ENCODE data around the gene AFAP1L2.
"Not testable (repeated sequence)": the region's sequence is repeated elsewhere in the genome, so short reads cannot be mapped to it uniquely, and the experiment has no call there.

Gene AFAP1L2

DNA sequence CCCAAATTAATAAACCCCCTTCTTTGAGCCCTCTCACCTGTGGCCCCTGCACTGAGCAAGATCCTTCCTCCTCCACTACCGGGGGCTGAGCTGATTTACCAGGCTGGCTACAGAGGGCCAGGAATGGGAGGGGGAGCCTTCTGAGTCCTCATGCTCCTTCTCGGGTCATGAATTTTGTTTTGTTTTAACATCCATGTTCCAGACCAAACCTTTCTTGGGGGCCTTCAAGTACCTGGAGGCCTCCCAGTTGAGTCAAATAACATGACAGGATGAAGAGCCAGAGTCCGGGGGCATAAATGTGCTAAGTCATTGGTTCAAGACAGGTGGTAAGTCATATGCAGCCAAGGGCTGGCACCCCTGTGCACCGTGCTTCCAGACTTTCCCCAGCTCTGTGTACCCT is 39.6 kb downstream of the AFAP1L2 start:
- in situ Hi-C loops (cut with MboI; ENCODE audit: low sequenced_read_pairs), result no loop called here

DNA sequence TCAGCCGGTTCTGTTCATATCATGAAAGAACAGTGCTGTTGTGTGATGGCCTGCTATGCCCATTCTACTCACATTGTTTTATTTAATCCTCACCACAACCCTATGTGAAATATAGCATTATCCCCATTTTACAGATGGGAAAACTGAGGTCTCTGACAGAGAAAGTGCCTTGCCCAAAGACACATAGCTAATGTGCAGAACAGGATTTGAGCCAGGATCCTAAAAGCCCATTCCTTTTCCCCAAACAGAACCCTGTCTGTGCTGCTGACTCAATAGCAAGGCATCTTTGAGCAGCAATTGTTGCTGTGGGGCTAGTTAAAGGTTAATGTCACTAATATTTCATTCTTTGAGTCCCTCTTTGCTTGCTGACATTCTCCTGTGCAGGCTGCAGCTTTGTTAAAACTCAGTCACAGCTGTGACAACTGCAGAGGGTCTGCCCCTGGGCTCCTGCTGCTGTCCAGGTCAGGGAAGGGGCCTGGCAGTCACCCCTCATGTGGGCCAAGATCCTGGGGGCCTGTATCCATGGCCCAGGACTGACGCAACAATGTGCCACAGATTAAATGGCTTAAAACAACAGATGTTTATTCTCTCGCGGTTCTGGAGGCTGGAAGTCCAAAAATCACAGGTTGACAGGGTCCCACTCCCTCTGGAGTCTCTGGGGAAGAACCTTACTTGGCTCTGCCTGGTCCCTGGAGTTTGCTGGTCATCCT is 40.4 kb downstream of the AFAP1L2 start:
- in situ Hi-C loops (cut with MboI; ENCODE audit: low sequenced_read_pairs), result no loop called here

DNA sequence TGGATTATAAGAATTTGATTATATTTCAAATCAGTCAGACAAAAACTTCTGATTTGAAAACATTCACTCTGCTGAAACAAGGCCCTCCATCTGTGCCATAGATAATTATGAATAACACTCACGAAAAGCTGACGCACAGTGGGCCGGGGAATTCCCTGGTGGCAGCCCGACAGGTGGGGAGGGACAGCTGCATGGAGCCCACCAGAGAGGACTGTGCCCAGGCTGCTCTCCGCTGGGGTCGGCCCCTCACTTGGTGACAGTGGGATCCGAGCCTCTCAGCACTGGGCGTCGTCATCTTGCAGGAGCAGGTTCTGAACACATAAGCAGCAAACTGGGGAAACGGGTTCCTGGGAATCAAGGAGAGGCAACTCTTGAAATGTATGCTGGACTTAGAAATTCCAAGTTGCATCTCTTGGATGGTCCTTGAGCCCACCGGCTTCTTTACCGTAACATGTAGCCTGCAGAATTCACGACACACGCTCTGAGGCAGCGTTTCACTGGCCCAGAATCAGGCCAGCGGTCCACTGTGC is 41.4 kb downstream of the AFAP1L2 start:
- in situ Hi-C loops (cut with MboI; ENCODE audit: low sequenced_read_pairs), result no loop called here

DNA sequence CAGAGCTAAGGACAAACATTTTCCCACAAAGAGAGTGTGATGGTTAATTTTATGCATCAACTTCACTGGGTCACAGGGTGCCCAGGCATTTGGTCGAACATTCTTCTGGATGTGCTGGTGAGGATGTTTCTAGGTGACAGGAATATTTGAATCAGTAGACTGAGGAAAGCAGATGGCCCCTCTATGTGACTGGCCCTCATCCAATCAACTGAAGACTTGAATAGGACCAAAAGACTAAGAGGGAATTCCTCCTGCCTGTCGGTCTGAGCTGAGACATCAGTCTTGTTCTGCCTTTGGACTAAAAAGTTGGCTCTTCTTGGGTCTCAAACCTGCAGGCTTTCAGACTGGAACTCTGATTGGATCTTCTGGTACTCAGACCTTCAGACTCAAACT is 44.4 kb downstream of the AFAP1L2 start:
- in situ Hi-C loops (cut with MboI; ENCODE audit: low sequenced_read_pairs), result no loop called here

DNA sequence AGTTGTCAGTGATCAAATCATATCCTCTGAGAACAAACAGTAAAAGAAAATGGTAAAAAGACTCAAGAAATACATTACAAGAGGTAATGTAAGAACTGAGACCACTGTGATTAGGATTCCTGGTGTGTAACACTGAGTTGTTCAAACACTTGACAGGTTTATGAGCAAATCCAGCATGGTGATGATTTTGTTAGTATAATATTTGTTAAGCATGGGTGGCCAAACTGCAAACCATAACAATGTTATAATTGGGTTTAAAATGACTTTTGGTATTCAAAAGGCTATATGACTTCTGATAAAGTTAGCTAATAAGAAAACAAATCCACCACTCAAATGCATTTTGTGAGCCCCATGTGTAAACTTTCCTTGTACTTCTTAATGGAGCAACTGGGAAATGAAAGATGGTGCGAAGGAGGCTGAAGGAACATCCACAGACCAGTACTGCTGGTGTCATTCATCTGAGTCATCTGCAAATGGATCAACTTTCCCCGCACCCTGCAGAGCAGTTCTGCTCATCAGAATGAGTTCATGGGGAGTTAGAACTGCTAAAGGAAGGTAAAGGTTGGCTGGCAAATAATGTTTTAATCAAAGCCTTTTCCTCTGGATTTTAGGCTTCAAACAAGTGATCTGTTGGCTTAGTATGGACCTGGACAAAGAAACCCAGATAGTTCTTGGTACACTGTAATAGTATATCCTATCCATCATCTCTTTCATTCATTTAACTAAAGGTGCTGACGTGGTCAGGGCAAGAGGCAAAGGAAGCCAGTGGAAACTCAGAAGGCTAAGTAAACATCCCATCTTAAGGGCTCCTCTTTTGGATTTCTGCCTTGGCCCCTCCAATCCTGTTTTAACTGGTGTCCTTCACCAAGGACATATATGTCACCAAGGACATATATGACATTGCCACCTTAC is 45.0 kb downstream of the AFAP1L2 start:
- in situ Hi-C loops (cut with MboI; ENCODE audit: low sequenced_read_pairs), result no loop called here

DNA sequence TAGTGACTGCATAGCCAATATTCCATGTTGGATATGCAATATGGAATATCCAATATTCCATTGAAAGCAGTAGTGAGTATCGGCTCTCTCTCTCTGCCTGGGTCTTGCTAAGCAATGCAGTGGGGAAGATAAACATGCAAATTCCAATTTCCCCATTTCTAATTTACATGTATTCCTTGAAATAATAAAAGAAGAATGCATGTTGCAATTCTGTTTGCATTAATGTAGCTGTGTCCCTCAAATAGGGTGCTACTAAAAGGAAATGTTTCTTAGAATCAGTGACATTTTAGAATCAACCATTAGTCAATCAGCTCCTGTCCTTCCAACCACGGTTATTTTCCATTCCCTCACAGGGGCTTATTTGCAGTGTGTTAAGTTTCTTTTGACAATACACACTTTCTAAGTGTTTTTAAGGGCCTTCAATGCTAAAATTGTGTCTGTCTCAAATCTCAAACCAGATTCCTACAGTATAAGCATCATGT is 46.7 kb downstream of the AFAP1L2 start:
- in situ Hi-C loops (cut with MboI; ENCODE audit: low sequenced_read_pairs), result no loop called here

DNA sequence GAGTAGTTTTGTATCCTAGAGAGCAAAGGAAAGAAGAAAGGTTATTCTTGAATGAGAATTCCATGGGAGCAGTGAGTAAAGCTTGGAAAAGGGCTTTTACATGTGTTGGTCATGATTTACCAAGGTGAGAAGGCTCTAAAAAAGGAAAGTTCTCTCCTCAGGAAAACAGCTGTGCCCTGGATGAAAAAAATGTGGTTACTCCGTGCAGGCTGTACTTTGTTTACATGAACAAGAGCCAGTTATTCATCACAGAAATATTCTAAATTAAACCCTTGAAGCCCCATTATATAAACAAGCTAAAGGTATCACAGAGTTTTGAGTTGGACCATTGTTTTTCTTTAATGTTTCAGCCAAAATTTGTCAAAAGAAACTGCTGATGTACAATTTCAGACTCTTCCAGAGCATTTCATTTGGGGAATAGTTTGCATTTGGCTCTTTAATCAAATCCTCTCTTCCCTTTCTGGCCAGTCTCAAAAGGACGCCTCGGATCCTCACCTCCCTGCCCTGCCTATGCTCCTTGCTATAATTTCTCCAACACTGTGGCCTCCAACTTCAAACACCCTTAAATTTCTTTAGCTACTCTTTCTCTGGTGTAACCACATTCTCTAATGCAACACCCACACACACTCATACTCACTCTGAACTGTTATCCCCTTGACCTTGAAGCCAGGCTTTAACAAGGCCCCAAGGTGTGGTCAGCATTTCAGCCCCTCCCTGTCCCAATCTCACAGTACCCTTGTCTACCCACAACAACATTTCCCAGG is 47.4 kb downstream of the AFAP1L2 start:
- in situ Hi-C loops (cut with MboI; ENCODE audit: low sequenced_read_pairs), result no loop called here

DNA sequence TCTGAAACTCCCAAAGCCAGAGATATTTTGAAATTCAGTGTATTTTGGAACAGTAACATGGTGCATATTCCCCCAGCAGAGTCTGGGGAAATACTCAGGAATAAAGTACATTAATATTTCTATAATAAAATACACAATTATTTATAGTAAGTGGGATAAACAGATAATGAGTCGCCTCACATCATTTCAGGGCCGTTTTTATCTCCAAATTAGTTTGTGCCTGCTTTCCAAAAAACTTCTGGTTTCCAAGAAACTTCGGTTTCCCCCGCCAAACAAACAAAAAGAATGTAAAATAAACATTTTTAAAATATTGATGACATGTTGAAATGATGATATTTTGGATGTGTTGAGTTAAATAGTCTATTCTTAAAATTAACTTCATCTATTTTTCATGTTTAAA is 48.2 kb downstream of the AFAP1L2 start:
- in situ Hi-C loops (cut with MboI; ENCODE audit: low sequenced_read_pairs), result no loop called here

DNA sequence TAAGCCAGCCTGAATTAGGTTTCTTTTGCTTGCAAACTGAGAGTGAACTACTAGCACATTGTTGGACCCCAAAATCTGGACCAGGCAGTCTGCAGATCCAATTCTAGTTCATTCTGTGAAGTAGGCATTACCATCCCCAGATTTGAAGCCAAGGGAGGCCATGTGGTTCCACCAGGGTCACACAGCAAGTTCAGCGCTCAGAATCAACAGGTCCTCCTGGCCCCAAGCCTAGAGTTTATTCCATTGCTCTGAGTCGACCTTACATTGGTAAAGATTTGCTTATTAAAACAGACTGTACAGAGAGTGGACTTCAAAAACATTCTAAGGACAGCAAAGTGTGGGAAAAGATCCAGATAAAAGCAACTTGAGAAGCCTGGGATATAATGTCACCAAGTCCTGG is 50.9 kb downstream of the AFAP1L2 start:
- in situ Hi-C loops (cut with MboI; ENCODE audit: low sequenced_read_pairs), result no loop called here

DNA sequence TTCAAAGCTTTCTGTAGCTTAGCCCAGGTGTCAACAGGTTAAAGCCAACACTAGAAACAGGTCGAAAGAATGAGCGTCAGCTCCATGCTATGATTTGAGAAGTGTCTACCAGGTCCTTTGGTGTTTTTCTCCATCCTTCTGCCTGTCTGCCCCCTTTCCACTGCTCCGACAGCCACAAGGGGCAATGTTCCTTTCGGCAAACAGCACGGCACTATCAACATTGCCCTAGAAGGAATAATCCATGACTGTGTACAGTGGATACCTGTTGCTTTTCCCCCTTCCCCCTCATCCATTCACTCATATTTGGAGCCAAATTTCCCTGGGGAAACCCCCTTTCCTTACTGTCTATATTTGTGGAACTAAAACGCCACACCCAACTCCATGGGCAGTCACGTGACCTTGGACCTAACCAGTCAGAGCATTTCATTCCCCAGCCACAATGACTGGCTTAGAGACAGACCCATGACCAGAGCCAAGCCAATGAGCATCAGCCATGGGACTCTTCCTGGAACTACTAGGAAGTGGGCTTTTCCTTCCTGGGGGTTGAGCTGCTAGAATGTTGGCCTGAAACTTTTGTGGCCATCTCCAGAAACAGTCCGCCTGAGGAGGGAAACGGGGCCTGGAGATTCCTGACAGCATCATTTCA is 51.5 kb downstream of the AFAP1L2 start:
- in situ Hi-C loops (cut with MboI; ENCODE audit: low sequenced_read_pairs), result no loop called here

DNA sequence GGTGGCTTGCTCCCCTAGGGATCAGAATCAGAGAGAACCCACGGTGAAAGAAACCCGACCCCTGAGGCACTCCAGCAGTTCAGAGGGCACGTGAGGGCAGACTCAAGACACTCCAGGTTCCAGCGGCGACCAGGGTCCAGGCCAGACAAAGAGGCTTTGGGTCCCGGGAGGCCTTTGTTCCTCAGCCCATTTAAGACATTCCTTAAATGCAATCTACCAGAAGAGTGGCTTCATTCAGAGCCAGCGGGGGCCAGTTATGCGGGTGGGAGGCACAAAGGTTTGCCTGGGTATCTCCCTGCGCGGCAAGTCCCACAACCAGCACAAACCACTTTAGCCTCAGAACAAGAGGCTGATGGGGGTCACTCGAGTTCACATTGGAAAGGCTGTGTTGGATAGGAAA is 53.6 kb downstream of the AFAP1L2 start:
- in situ Hi-C loops (cut with MboI; ENCODE audit: low sequenced_read_pairs), result no loop called here

DNA sequence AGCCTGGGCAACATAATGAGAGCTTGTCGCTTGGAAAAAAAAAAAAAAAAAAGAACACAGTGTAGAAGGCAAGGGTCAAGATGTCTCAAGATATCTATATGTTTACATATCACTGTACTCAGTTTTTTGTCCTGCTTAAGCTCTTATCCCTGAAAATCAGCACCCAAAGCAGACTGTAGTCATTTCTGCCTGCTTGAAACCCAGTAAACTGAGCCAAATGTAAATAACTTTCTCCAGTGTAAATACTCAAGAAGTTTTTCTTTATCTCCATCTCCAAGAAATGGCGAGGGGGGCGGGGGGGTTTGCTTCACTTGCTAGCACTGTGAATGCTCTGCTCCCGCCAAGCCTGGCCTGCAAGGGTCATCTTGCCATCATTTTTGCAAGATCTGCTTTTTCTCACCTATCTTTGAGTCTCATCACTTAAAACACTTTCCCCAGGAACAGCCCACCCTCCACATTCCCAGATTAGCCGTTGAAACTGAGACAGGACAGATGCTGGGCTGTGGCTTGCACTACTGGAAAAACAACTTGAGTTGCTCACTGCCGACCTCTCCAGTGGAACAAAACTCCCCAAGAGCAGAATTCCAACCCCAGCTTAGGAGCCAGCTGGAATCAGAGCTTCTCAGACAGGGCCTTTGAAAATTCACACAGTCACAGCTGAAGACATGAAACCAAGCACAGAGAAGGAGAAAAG is 54.6 kb downstream of the AFAP1L2 start:
- in situ Hi-C loops (cut with MboI; ENCODE audit: low sequenced_read_pairs), result no loop called here

DNA sequence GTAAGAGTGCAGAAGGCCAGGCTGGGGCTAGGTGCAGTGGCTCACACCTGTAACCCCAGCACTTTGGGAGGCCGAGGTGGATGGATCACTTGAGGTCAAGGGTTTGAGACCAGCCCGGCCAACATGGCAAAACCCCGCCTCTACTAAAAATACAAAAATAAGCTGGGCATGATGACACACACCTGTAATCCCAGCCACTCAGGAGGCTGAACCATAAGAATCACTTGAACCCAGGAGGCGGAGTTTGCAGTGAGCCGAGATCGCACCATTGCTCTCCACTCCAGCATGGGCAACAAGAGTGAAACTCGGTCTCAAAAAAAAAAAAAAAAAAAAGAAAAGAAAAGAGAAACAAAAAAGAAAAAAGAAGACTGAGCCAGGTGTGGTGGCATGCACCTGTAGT is 55.2 kb downstream of the AFAP1L2 start:
- in situ Hi-C loops (cut with MboI; ENCODE audit: low sequenced_read_pairs), result not testable (repeated sequence)

DNA sequence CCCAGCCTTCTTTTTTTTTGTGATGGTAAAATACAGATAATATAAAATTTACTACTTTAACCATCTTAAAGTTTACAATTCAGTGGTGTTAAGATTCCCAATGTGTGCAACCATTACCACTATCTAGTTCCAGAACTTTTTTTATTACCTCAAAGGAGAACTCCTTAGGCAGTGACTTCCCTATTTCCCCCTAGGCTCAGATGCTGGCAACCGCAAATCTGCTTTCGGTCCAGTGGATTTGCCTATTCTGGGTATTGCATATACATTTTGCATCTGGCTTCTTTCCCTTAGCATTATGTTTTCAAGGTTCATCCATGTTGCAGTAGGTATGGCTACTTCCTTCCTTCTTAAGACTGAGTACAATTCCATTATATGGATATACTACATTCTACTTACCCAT is 56.5 kb downstream of the AFAP1L2 start:
- in situ Hi-C loops (cut with MboI; ENCODE audit: low sequenced_read_pairs), result no loop called here

DNA sequence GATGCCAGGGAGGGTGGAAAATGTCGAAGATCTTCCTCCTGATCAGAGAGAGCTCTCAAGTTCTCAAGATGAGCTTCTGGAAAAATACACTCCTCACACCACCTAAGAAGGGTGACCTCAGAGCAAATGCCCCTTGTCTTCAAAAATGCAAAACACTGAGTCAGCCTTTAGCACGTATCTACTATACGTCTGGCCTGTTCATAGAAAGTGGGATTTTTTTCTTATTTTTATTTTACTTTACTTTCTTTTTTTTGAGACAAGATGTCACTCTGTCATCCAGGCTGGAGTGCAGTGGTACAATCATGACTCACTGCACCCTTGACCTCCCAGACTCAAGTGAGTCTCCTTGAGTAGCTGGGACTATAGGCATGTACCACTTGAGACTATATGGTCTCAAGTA is 57.1 kb downstream of the AFAP1L2 start:
- in situ Hi-C loops (cut with MboI; ENCODE audit: low sequenced_read_pairs), result no loop called here

DNA sequence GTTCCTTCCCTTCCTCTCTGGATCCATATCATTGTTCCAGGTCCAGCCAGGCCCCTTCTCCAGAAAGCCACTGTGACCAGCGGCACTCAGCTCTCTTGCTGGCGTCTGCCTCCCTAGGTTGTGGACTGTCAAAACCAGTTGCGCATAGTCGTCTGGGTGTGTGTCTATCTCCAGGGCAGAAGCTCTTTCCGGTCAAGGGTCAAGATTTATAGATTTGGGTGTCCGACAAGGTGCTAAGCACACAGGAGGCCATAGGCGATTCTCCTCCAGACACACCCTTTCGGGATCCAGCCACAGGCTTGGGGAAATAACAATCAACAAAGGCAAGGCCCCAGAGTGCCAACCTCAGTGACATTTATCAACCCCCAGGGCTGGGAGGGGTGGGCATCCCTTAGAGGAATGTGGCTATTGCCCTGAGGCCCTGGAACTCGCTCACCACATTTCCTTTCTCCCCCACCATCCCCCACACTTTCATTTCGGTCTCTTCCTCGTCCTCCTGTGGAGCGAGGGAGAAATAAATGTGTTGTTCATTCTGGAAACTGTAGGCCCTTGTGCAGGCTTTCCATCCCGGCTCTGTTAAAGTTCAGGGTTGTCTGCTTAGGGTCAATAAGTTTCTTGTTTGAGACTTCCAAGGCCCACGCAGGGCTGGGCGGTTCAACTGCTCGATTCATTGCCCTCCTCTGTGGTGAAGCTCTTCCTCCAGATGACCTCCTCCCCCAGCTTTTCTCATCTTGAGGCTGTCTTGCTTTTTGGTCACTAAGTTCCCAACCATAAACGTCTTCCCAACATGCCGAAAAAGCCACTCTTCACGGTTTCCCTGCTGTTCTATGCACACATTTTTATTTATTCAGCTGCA is 57.9 kb downstream of the AFAP1L2 start:
- in situ Hi-C loops (cut with MboI; ENCODE audit: low sequenced_read_pairs), result no loop called here

DNA sequence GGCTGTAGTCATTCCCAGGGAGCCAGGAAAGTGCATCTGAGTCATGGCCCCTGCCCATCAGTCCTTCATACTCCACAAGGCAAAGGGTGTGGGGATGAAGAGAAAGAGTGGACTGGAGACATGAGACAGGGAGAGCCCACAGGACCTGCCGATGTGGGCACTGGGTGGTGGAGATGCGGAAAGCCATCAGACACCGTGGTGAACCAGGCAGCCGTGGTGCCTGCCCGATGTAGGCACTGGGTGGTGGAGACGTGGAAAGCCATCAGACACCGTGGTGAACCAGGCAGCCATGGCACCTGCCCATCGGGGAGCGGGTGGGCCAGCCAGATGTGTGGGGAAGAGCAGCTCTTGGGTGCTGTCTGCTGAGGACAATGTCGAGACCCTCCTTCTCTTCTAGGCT is 58.6 kb downstream of the AFAP1L2 start:
- in situ Hi-C loops (cut with MboI; ENCODE audit: low sequenced_read_pairs), result no loop called here

DNA sequence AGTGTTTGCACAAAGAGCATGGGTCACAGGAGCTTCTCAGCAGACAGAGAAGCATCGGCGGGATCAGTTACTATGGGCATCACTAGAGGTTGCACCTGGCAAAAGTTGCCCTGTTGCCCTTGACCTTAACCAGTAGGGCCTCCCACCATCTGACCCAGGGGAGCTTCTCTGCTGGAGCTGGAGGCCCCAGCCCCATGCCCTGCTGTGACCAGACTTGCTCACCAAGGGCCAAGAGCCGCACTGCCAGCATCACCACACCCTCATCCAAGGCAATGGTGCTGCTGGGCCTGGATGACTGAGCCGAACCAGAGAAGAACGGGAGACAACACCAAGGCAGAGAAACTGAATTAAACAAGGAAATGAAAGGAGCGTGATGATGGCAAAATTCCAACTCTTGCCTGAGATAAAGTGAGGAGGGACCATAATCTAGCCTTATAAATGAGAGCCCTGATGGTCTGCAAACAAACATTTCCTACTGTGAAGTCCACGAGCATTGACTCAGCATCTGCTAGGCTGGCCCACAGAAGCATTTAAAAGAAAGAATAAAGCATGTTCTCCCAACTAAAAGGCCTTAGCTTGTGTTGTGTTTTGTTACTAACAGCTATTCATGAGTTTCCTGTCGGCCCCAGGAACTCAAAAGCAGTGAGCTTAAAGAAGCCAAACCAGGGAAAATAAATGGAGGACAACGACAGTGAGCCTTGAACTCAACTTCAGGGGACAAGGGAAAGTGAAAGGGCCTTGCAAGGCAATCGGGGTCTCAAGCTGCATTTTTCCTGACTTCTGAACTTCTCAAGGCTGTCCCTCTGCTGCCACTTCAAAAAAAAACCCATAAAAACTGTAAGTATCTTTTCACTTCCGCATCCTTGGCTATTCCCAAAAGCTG is 60.4 kb downstream of the AFAP1L2 start:
- in situ Hi-C loops (cut with MboI; ENCODE audit: low sequenced_read_pairs), result no loop called here

All from HL-60/S4 treated with phorbol 12-myristate 13-acetate at 8.2 ng/mL for 4 days and 3 days (cell line).